Measurements from ENCODE around the gene PKMYT1.

PKMYT1 gene

DNA sequence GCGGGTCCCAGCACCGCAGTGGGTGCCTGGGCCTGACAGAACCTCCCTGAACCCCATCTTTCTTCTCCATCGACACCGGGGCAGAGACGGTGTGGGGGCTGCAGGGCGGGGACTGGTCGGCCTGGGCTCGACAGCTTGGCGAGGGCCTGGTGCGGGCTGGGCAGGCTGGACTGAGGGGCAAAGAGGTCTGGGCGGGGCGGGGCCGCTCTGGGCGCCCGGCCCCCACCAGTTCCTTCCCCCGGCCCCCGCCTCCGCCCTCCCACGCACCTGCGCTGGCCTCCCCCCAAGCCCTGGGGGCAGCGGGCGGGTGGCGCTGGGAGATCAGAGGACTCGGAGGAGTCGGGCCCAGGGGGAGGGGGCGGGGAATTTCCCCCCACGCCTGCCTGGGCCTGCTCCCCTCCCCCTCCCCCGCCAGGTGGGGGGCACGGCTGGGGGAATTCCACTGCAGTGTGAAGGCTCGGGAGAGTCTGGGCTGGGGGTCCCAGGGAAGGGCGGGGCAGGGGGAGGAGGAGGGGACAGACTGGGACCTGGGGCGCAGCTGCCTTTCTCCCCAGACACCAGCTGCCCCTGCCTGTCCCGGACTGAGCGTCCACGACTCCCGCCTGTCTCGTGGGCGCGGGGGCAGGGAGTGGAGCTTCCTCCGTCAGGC lies 17.0 kb downstream of the PKMYT1 start:
- TF ChIP-seq CTCF (IDR thresholded peaks at IDR 0.05; ENCODE audit: low read depth, low read length) (no peak), POLR2A (IDR thresholded peaks at IDR 0.05; ENCODE audit: extremely low read depth, insufficient read length) (no peak), MAX (IDR thresholded peaks at IDR 0.05; ENCODE audit: low read depth, low read length) (no peak), MYC (IDR thresholded peaks at IDR 0.05; ENCODE audit: low read depth, low read length) (no peak)
- H3K4me3 ChIP-seq (ENCODE audit: low read depth, low read length) = no peak overlapping the region
- peak; percentile 46 for DNase-seq (ENCODE audit: low read depth)

DNA sequence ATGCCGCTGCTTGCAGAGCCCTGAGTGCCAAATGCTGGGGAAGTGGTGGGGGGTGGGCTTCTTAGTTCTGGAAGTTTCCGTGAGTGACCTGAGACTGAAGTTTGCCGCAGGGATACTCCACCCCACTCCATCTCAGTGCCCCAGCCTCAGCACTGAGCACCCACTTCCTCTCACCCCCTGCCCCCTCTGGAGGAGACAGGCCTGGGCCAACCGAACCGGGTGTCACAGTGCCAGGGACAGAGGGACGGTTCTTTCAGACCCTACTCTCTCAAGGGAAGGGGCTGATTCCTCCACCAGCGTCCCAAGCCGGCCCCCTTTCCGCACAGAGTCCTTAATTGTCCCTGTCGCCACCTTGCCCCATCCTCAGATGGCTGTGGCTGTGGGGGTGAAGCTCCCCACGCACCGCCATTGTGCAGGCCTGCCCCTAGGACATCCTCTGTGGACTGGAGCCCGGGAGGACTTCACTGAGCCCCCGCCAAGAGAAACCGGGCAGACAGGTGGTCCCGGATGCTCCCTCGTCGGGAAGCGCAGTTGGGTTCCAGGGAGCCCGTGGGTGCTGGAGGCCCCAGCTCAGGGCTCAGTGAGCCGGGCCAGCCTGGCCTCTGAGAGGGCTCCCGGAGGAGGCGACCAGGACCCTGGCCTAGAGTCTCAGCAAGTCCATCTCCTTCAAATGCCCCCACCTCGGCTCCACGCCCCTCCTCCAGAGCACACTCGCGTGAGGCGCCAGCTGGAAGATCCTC lies 17.7 kb downstream of the PKMYT1 start:
- no peak overlapping the region for H3K4me3 ChIP-seq (ENCODE audit: low read depth, low read length)
- DNase-seq (ENCODE audit: low read depth) = no peak
- TF ChIP-seq MAX (IDR thresholded peaks at IDR 0.05; ENCODE audit: low read depth, low read length) (no peak), POLR2A (IDR thresholded peaks at IDR 0.05; ENCODE audit: extremely low read depth, insufficient read length) (no peak), MYC (IDR thresholded peaks at IDR 0.05; ENCODE audit: low read depth, low read length) (no peak), CTCF (IDR thresholded peaks at IDR 0.05; ENCODE audit: low read depth, low read length) (no peak)

GRCh38 chr16:2960183-2961010 lies 19.8 kb downstream of the PKMYT1 start:
- TF ChIP-seq CTCF (IDR thresholded peaks at IDR 0.05; ENCODE audit: low read depth, low read length) (no peak), MAX (IDR thresholded peaks at IDR 0.05; ENCODE audit: low read depth, low read length) (no peak), MYC (IDR thresholded peaks at IDR 0.05; ENCODE audit: low read depth, low read length) (no peak), POLR2A (IDR thresholded peaks at IDR 0.05; ENCODE audit: extremely low read depth, insufficient read length) (no peak)
- no peak overlapping the region for H3K4me3 ChIP-seq (ENCODE audit: low read depth, low read length)
- no peak for DNase-seq (ENCODE audit: low read depth)

- DNase-seq (ENCODE audit: low read depth) = no peak
- TF ChIP-seq MYC (IDR thresholded peaks at IDR 0.05; ENCODE audit: low read depth, low read length) = no peak
- TF ChIP-seq POLR2A (IDR thresholded peaks at IDR 0.05; ENCODE audit: extremely low read depth, insufficient read length) = no peak
- TF ChIP-seq CTCF (IDR thresholded peaks at IDR 0.05; ENCODE audit: low read depth, low read length) = no peak
- TF ChIP-seq MAX (IDR thresholded peaks at IDR 0.05; ENCODE audit: low read depth, low read length) = no peak
- no peak overlapping the region for H3K4me3 ChIP-seq (ENCODE audit: low read depth, low read length)
Observed at GRCh38 chr16:2959206-2959605, 21.0 kb downstream of the PKMYT1 start.

GRCh38 chr16:2956579-2956956 lies 23.7 kb downstream of the PKMYT1 start:
- DNase-seq (ENCODE audit: low read depth) = no peak
- H3K4me3 ChIP-seq (ENCODE audit: low read depth, low read length) = no peak overlapping the region
- TF ChIP-seq MAX (IDR thresholded peaks at IDR 0.05; ENCODE audit: low read depth, low read length) = no peak
- TF ChIP-seq CTCF (IDR thresholded peaks at IDR 0.05; ENCODE audit: low read depth, low read length) = no peak
- no peak for TF ChIP-seq POLR2A (IDR thresholded peaks at IDR 0.05; ENCODE audit: extremely low read depth, insufficient read length)
- TF ChIP-seq MYC (IDR thresholded peaks at IDR 0.05; ENCODE audit: low read depth, low read length) = no peak
